Epithelial cell of prostate (primary cell): ENCODE measurements around the gene MDM4.
"Not testable (repeated sequence)": the region's sequence is repeated elsewhere in the genome, so short reads cannot be mapped to it uniquely, and the experiment has no call there.

ENCODE experiments used
- DNase-seq: peaks from one replicate; pipeline ENCODE4 v3.0.0-alpha.2; 2011; ENCODE audit warnings: low read depth, low spot score
- H3K27ac ChIP-seq: fragments of 450-650 bp; 2 replicates; pipeline ENCODE4 v1.5.1; 2017; ENCODE audit warnings: mild to moderate bottlenecking

Gene MDM4

GRCh38 chr1:204516180-204516879 lies at the start of gene MDM4:
TSS of gene MDM4 (plus strand) at chr1:204516406. CDS start at chr1:204525519, 9,113 bp downstream.
- DNase-seq: peak; percentile 84
- H3K27ac ChIP-seq: peak within 1 kb of the TSS; percentile 90

- no peak overlapping the region for H3K27ac ChIP-seq
- no peak for DNase-seq
Measured at GRCh38 chr1:204466416-204467405, 49.5 kb upstream of the MDM4 start.

GRCh38 chr1:204468206-204468605 lies 48.0 kb upstream of the MDM4 start:
- no peak for DNase-seq
- no peak overlapping the region for H3K27ac ChIP-seq

GRCh38 chr1:204468766-204469302 lies 47.4 kb upstream of the MDM4 start:
- no peak overlapping the region for H3K27ac ChIP-seq
- no peak for DNase-seq

GRCh38 chr1:204469304-204469703 lies 46.9 kb upstream of the MDM4 start:
- no peak overlapping the region for H3K27ac ChIP-seq
- DNase-seq: no peak

- no peak overlapping the region for H3K27ac ChIP-seq
- no peak for DNase-seq
Measured at GRCh38 chr1:204471687-204472086, 44.5 kb upstream of the MDM4 start.

GRCh38 chr1:204472660-204473059 lies 43.5 kb upstream of the MDM4 start:
- no peak overlapping the region for H3K27ac ChIP-seq
- no peak for DNase-seq

- H3K27ac ChIP-seq: no peak overlapping the region
- DNase-seq: no peak
Measured at GRCh38 chr1:204473400-204473965, 42.7 kb upstream of the MDM4 start.

- no peak overlapping the region for H3K27ac ChIP-seq
- no peak for DNase-seq
Measured at GRCh38 chr1:204475656-204476432, 40.4 kb upstream of the MDM4 start.

- DNase-seq: no peak
- no peak overlapping the region for H3K27ac ChIP-seq
Measured at GRCh38 chr1:204476563-204476962, 39.6 kb upstream of the MDM4 start.

- DNase-seq: no peak
- H3K27ac ChIP-seq: no peak overlapping the region
Measured at GRCh38 chr1:204477036-204477740, 39.0 kb upstream of the MDM4 start.

- no peak for DNase-seq
Measured at GRCh38 chr1:204478172-204478899, 37.9 kb upstream of the MDM4 start.

GRCh38 chr1:204478921-204479320 lies 37.3 kb upstream of the MDM4 start:
- peak overlapping the region; percentile 34 for H3K27ac ChIP-seq
- DNase-seq: no peak

More at GRCh38 chr1:204478172-204478899, 37.9 kb upstream of the MDM4 start:
- H3K27ac ChIP-seq: no peak overlapping the region

- H3K27ac ChIP-seq: peak overlapping the region; percentile 34
- peak; percentile 26 for DNase-seq
Measured at GRCh38 chr1:204479387-204480136, 36.6 kb upstream of the MDM4 start.

- no peak for DNase-seq
- H3K27ac ChIP-seq: peak overlapping the region; percentile 34
Measured at GRCh38 chr1:204480515-204480914, 35.7 kb upstream of the MDM4 start.

GRCh38 chr1:204483791-204484190 lies 32.4 kb upstream of the MDM4 start:
- DNase-seq: no peak
- H3K27ac ChIP-seq: no peak overlapping the region

- DNase-seq, H3K27ac ChIP-seq: not testable (repeated sequence)
Measured at GRCh38 chr1:204486513-204487255, 29.5 kb upstream of the MDM4 start.
